SKM-1 treated with dmso at 0.1 percent for 144 hours (cell line): ENCODE data around the gene RSRC1.

Source experiments
- DNase-seq: peaks from one replicate; lab custom pipeline; 2025; ENCODE audit not compliant: unreplicated experiment; lab: John Stamatoyannopoulos, UW

Gene RSRC1

DNA sequence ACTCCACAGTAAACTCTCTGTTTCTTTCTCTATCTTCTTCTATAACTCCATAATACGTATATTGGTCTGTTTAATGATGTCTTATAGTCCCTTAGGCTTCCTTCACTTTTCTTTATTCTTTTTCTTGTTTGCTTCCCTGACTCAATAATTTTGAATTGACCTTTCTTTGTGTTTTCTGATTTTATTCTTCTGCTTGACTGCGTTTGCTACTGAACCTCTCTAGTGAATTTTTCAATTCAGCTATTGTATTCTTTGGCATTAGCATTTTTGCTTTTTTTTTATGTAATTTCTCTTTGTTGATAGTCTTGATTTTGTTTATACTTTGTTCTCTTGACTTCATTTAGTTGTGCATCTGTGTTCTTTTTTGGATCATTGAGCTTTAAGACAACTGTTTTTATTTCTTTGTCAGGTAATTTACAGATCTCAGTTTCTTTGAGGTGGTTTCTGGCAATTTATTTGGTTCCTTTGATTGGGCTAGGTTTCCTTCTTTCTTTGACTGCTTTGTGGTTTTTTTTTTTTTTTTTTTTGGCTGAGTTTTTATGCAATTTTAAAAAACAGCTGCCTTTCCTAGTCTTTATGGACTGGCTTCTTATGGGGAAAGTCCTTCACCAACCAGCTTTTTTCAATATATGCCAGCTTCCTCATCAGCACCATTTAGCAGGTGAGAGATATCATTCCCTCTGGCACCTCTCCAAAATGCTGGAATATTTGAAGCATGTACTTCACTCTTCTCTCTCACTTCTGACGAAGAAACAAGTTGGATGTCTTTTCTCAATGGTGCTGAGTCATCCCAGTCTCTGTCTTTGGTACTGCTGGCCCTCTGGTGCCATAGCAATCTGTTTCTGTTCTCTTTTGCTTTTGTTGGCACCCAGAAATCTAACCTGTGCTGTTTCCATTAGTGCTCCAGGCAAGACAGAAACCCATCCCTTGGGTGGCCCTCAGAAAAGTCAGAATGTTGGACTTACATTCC lies 17.6 kb downstream of the RSRC1 start:
- no peak for DNase-seq

DNA sequence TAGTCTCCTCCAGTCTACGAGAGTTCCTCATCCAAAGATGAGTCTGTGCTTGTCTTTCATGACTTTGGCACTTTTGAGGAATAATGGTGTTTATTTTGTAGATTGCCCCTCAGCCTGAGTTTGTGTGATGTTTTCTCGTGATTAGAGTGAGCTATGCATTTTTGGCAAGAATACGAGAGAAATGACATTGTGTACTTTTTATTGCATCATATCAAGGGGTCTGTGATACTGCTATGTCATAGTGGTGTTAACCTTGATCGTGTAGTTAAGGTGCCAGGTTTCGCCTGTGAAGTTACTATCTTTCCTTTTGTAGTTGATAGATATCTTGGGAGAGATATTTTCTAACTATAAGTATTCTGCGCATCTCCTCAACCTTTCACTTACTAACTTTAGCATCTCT lies 18.9 kb downstream of the RSRC1 start:
- DNase-seq = no peak

DNA sequence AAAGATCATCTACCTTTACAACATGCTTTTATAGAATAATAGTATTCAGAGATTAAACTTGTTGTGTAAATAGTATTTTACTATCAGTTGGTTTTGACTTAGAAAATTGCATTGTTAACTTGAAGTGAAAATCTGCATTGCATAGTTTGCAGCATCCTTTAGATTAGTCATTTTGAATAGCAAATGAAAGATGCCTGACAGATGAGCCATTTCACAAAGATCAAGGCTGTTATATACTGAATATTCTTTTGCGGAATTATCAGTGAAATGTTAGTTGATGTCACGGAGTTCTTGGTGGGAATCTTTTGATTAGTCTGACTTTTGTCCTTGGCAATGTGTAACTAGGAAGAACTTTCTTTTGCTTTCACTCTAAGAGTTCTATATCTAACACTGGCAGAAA lies 24.5 kb downstream of the RSRC1 start:
- no peak for DNase-seq

DNA sequence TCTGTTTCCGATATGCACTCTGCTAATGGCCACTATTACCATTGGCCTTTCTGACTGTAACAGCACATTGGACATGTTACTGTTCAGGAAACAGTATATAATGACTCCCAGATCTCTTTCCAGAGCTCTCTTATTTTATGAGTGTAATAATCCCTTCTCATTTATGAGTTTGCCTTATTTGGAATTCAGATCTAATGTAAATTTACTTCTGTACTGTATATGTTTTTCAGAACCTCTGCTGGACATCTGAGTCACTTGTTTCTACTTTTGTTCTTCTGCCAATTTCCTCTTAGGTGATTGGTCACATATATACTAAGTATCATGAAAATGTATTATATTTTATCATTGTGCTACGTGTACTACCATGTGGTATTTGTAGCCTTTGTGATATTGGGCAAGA lies 30.5 kb downstream of the RSRC1 start:
- DNase-seq = no peak

DNA sequence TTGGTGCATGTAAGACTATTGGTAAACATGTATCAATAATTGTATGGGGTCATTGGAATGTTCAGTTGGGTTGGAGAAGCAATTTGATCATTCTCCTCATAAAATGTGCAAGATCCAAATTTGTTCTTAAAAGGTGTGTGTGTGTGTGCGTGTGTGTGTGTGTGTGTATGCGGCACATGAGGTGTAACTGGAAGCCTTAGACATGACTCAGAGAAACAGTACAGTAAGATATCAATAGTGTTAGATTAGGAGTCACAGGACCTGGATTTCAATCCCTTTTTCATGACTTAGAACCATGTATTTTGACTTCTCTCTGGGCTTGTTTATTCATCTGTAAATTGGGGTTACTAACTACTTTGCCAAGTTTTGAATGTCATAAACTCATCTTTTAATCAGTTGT lies 38.3 kb downstream of the RSRC1 start:
- DNase-seq = no peak

DNA sequence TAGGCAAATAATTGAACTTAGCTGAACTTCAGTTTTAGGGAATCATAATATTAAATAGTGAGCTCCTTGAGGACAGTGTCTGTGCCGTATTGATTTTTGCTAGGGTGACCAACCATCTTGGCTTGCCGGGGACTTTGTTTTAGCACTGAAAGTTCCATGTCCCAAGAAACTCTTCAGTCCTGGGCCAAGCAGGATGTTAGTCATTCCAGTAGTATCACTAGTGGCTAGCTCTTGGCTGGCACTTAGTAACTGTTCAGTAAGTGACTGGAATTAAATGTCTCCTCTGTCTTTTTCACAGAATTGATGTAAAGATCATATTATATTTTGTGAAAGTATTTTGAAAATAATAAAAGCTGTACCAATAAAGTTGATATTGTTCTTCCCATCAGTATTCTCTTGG lies 42.3 kb downstream of the RSRC1 start:
- no peak for DNase-seq

DNA sequence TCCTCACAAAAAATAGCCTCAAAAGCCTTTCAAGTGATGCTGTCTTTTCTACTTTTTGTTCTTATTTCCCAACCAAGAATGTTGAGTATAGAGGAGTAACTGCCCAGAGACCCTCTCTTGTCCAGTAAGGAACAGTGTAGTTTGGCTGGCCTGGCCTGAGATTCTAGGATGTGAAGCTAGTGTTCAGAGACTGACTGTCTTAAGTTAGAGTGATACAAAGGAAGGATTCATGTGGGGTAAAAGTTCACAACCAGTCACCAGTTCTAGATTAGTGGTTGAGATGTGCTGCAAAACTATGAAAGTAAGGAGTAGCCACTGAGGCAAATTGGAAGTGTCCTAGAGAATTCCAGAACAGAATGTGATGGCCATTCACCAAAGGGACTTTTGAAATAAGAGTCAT lies 49.1 kb downstream of the RSRC1 start:
- no peak for DNase-seq

DNA sequence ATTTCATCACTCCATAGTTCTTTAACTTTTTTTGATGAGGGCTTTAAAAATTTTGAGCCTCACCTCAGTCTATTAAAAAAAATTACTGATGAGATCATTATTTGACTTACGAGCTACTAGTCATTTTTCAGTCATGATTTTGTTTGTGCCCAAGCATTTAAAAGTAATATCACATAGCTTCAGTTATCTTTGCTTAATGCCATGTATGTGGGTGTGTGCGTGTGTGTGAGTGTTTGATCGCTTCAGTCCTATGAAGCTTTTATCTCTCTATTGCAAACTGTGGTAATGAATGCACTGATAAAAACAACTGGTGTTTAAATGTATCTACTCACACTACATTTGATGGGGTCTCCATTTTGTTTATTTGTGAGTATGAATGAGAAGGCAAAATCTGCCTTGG lies 49.8 kb downstream of the RSRC1 start:
- DNase-seq = no peak

DNA sequence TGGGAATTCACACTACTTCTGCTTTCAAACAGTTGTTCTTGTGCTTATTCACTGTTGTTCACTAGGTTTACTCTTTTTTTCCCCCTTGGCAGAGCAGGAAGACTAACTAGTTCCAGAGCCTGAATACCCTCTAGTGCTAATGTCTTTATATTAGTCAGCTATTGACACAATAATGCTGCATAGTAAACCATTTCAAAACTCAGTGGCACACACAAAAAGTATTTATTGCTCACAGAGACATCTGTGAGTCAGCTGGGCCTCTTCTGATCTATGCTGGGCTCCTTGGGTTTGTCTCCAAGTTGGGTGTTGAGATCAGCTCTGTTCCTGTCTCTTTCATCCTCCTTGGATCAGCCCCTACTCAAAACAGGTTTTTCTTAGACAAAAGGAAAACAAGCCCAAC lies 51.1 kb downstream of the RSRC1 start:
- no peak for DNase-seq

DNA sequence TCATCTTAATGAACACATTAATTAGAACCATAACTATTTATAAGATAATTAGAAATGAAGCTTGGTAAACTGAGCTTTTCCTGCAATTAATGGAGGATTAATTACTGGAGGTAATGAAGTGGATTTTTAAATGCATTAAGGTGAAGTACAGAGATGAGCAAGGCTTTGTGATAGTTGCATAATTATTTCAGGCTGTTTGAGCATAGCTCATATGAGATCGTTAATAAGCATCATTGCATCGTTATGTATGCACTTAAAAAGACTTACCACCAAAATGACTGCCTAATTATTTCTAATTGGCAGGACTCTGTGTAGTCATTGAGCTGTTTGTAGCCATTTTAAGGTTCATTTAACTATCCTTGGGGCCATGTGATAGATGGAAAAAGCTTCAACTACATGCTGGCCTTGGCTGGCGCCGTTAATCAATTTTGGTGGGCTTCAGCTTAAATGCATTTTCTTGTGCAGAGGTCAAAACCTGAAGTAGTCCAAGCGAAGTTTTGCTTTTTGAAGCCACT lies 55.3 kb downstream of the RSRC1 start:
- DNase-seq = no peak

DNA sequence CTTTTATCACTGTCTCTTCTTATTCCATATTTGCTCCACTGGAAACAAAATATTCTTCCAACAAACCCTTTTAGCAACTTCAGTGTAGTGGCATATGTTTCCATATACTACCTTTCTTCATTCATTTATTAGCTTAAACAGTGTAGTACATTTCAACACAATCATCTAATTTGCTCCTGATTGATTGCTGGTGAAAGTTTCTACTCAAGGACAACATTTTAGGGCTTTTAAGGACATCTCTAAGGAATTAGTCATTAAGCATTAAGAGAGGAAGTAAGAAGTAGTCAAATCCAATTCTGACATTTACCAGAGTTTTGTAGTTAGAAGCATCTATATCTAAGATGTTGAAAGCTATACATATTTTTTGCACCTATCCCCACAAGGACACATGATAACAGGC lies 55.8 kb downstream of the RSRC1 start:
- DNase-seq = no peak

DNA sequence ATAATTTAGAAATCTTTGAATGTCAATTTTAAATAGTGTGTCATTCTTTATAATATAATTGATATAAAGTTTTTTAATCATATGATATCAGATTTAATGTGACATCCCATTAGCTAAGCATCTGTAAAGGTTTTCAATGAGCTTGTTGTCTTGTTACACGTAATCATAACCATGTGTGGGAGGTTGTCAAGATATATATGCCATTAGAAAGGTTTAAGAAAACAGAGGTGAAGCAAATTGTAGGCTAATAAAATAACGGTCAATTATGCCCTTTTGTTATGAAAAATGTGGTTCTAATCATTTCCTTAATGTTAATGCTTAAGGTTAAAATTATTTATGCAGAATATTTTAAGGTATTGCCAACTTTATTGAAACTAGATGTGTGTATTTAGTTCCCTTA lies 56.3 kb downstream of the RSRC1 start:
- no peak for DNase-seq

DNA sequence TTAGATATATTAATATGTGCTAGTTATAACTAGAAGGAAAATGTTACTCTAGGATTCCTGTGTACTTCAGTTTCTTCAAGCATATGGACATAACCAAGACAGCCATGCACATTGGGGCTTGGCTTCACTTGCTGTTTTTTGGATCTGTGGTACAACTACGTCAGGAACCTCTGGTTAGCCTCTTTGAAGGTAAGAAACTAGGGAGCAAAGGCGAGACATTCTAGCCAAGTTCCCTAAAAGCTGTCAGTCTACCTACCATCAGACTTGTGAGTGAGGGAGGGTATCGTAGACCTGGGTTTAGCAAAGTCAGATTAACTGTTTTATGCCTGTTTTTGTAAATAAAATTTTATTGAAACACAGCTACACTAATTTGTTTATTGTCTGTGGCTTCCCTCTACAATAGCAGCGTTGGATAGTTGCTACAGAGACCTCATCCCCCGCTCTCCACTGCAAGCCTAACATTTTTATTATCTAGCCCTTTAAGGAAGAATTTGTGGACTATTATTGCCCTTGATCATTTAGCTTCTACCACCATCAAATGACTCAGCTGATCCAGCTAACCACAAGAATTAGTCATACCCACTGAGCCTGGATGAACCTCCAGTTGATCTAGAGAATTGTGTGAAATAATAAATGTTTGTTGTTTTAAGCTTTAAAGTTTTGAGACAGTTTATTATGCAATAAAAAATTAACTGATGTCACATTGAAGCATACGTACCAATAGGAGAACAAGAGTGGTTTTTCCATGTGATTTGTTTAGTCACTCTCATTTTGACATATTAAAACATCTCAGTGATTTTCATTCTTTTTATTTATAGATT lies 58.1 kb downstream of the RSRC1 start:
- no peak for DNase-seq

DNA sequence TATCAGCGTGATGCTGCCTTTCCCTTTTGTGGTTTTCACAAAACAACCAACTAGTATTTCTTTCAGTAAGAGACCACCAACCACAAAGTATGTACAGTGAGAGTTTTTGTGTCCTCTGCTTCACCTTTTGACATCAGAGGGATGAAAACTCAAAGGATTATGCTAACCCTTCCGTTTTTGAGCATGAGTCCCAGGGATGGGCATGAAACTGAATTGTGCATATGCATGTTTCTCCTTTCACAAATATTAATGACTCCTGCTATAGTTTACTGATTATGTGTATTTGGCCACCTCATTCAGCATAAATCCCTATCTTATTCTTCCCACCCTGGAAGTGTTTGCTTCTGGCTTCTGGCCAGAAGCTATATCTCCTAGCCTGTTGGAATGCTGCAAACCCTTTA lies 59.2 kb downstream of the RSRC1 start:
- no peak for DNase-seq

DNA sequence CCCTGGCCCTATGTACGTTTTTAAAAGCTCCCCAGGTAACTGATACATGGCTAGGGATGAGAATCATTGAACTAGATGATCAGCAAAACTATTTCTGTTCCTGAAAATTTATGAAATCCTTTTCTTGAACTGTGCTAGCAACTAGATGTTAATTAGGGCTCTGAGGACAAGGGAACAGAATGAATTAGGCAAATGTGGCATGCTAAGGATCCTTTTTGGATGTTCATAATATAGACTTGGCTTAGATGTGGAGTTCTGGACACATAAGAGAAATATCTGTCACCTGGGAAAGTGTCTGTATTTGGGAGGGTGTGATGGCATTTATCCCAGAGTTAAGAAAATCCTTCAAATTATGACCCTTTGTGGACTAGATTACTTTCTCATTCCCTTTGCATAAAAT lies 71.2 kb downstream of the RSRC1 start:
- no peak for DNase-seq

DNA sequence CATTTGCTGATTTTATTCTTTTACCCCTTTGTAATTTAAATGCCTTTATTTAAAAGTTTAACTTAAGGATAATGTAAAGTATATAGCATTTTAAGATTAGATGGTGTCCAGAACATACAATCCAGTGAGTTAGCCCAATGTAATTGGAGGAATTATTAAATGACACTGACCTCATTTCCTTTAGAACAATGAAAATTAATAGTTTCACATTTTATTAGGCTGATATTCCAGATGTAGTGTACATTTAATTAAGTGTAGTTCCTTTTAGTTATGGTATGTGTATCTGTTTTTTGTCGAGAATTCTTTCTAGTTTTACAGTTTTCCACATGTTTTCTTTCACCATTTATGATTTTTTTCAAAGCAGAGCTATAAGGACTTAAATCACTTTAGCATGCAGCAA lies 75.8 kb downstream of the RSRC1 start:
- no peak for DNase-seq

DNA sequence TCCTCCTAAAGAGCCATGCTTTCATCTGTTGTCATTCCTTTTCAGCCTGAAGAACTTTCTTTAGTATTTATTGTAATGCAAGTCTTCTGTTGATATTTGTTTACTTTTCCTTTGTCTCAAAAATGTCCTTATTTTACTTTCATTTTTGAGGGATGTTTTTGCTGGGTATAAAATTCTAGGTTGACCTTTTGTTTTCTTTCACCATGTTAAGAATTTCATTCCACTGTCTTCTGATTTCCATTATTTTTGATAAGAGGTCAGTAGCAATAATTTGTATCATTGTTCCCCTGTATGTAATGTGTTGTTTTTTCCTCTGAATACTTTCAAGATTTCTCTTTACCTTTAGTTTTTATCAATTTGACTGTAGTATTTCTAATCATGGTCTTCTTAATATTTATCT lies 91.1 kb downstream of the RSRC1 start:
- DNase-seq = no peak

DNA sequence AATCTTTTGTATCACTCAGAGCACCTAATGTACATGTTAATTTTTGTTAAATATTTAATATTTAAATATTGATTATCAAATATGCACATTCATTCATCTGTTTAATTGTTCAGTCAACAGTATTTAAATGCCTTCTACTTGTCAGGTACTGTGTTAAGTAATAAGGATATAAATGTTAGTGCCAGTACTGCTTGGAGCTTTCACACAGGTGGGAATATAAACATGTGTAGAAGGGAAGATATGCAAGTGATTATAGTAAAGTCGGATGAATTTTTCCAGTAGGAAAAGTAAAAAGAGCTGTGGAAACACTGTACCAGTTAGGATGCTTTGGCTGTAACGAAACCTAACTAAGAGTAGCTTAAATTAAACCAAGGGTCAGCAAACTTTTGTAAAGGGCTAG lies 95.4 kb downstream of the RSRC1 start:
- no peak for DNase-seq

DNA sequence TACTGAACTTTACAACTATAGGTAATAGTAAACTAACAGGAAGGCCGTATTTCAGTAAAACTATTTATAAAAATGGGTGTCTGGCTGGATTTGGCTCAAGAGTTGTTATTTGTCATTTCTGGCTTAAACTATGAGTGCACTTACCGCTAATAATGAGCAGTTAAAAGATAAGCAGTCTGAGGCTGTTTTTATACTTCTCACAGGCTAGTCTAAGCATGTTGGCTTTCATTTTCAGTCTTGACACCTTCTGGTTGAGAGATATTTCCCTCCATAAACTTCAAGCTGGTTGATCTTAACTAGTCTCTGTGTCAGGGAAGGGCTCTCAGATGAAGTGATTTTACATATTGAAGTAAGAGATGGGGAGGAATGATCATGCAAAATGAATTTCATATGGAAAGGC lies 96.1 kb downstream of the RSRC1 start:
- no peak for DNase-seq

DNA sequence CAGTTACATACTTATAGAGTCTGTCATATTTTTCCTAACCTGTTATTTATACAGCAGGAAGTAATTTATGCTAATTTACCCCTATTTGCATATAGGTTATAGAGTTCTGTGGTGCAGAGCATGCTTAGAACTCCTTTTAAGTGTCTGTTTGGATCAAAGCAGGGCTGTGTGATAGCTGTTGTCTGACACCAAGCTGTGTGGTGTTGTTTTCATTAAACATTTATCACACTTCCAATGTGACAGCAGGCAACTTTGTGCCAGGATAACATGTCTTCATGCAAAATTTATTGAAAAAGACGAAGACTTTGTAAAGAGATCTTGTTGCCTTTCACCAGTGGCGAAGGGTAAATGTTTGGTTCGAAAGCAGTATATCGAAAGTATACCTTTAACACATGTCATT lies 100.2 kb downstream of the RSRC1 start:
- no peak for DNase-seq

DNA sequence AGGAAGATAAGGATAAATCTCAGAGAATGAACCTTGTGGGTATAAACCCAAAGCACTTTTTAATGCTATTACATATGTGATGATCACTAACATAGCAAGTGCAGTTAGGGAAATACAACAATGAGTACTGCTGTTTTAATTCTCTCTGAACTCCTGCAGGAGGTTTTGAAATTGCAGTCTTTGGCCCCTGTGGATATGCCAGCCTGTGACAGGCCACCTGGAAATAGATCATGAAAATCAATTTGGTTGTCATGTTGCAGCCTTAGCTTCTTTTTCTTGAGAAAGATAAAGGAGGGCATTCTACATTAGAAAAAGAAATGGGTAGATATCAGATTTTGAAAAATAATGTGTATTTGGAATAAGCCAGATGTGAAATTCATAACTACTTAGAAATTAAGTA lies 103.6 kb downstream of the RSRC1 start:
- no peak for DNase-seq

DNA sequence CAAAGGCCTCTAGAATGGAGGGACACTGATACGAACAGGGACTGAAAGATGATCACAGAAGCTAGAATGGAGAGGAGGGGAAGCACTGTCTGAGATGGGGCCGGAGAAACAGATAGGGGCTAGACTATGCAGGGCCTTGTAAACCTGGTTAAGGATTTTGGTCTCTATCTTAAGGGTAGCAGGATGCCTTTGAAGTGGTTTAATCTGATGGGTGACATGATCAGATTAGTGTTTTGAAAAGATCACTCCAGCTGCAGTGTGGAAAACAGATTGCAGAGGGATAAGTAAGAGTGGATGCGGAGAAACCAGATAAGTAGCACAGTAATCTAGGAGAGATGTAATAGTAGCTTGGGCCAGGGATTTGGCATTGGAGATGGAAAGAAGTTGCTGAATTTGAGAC lies 108.1 kb downstream of the RSRC1 start:
- DNase-seq = no peak
